Caco-2 (cell line): ENCODE results near the gene TCF7L2. TPM values are rescaled to one million over a fixed set of nuclear protein-coding genes. Genes with fewer than 3 reads are reported as not detected.

ENCODE experiments used
- BruUV-seq: library from RNA; stranded (reverse); fragments of 400-500 nt; replicated peaks from 2 replicates; lab custom pipeline; 2021; lab: Mats Ljungman, UMichigan
- CTCF ChIA-PET: fragments of 300-600 bp; sonication (Branson Sonifier 250); formaldehyde crosslinking; loops from one replicate; lab custom pipeline; 2022; ENCODE audit warnings: antibody characterized with exemption; lab: Charles Lee
- POLR2A ChIA-PET: fragments of 300-600 bp; sonication (Branson Sonifier 250); formaldehyde crosslinking; loops from one replicate; lab custom pipeline; 2022; ENCODE audit warnings: antibody characterized with exemption; lab: Charles Lee
- DNase-seq, 2 experiments: peaks; one replicate each; pipeline versions ENCODE4 v3.0.0 to v3.0.0-alpha.2; 2020 to 2022
- H3K27me3 ChIP-seq: replicated peaks from 2 replicates; pipeline ENCODE4 v1.6.0; 2011; ENCODE audit warnings: low read length; ENCODE audit not compliant: control insufficient read depth, insufficient read depth
- H3K36me3 ChIP-seq: 2 replicates; pipeline ENCODE4 v1.5.1; 2011; ENCODE audit warnings: low read length; ENCODE audit not compliant: control insufficient read depth, insufficient read depth
- H3K4me1 ChIP-seq: fragments of 250-450 bp; sonication (Bioruptor Pico); 2 replicates; pipeline ENCODE4 v1.5.1; 2020; ENCODE audit warnings: mild to moderate bottlenecking
- H3K4me3 ChIP-seq: 2 replicates; pipeline ENCODE4 v1.5.1; 2011; ENCODE audit warnings: low read depth, mild to moderate bottlenecking, control low read depth, low read length
- H3K9me3 ChIP-seq: fragments of 250-450 bp; sonication (Bioruptor Pico); 2 replicates; pipeline ENCODE4 v1.5.1; 2020; ENCODE audit warnings: mild to moderate bottlenecking, moderate library complexity
- H3K27ac Mint-ChIP-seq: one replicate; pipeline ENCODE4 v1.8.0; 2022; ENCODE audit warnings: mixed read lengths; ENCODE audit not compliant: unreplicated experiment
- H3K27me3 Mint-ChIP-seq: one replicate; pipeline ENCODE4 v1.8.0; 2022; ENCODE audit warnings: mixed read lengths; ENCODE audit not compliant: insufficient read depth, unreplicated experiment
- H3K36me3 Mint-ChIP-seq: one replicate; pipeline ENCODE4 v1.8.0; 2022; ENCODE audit warnings: mild to moderate bottlenecking, mixed read lengths; ENCODE audit not compliant: insufficient read depth, unreplicated experiment
- H3K4me1 Mint-ChIP-seq: one replicate; pipeline ENCODE4 v1.8.0; 2022; ENCODE audit warnings: low read depth, mixed read lengths; ENCODE audit not compliant: unreplicated experiment
- H3K4me3 Mint-ChIP-seq: one replicate; pipeline ENCODE4 v1.8.0; 2022; ENCODE audit warnings: mild to moderate bottlenecking, moderate library complexity, mixed read lengths; ENCODE audit not compliant: unreplicated experiment
- H3K9me3 Mint-ChIP-seq: one replicate; pipeline ENCODE4 v1.8.0; 2022; ENCODE audit warnings: mixed read lengths; ENCODE audit not compliant: unreplicated experiment
- intact Hi-C: fragments of 100-400 bp; cut with micrococcal nuclease; formaldehyde crosslinking; loops from one replicate; pipeline ENCODE4 v1.10.0; 2022; ENCODE audit not compliant: unreplicated experiment
- total RNA-seq: library from RNA; stranded (reverse); gene quantifications from 2 replicates; pipeline ENCODE4 v1.2.3, GENCODE V29; 2022
- TF ChIP-seq, protein P1 (sequence below), 2 experiments: fragments of 200-600 bp in 1 of 2; IDR thresholded peaks; 1 replicate in 1 of 2; 2 replicates in 1 of 2; pipeline versions ENCODE4 v1.5.1 to v1.8.0; 2011 to 2022; ENCODE audit warnings: antibody characterized with exemption in 1 of 2, control low read depth in 1 of 2, inconsistent platforms in 1 of 2, low read depth in 1 of 2, low read length in 1 of 2, mild to moderate bottlenecking in 1 of 2, moderate library complexity in 1 of 2; ENCODE audit not compliant: insufficient read depth in 1 of 2, severe bottlenecking in 1 of 2, unreplicated experiment in 1 of 2

TCF7L2 gene
- total RNA-seq, 1 experiment from 2014 or later = 45.4 TPM

- Mint-ChIP-seq H3K4me3 (no peak overlapping the region), H3K27me3 (no peaks in the 10 kb centered on the region), H3K36me3 (peaks cover 36% of the 10 kb centered on the region), H3K9me3 (no peaks in the 10 kb centered on the region), H3K27ac (no peak overlapping the region), H3K4me1 (peaks cover 14% of the 10 kb centered on the region)
- Histone ChIP-seq H3K4me1 (no peaks in the 10 kb centered on the region), H3K9me3 (no peaks in the 10 kb centered on the region), H3K27me3 (no peaks in the 10 kb centered on the region), H3K36me3 (no peaks in the 10 kb centered on the region; the same call in 1 of the 2 replicates), H3K4me3 (no peak overlapping the region)
- intact Hi-C loops = no loop called here
- DNase-seq = no peak
- TF ChIP-seq, protein P1, sequence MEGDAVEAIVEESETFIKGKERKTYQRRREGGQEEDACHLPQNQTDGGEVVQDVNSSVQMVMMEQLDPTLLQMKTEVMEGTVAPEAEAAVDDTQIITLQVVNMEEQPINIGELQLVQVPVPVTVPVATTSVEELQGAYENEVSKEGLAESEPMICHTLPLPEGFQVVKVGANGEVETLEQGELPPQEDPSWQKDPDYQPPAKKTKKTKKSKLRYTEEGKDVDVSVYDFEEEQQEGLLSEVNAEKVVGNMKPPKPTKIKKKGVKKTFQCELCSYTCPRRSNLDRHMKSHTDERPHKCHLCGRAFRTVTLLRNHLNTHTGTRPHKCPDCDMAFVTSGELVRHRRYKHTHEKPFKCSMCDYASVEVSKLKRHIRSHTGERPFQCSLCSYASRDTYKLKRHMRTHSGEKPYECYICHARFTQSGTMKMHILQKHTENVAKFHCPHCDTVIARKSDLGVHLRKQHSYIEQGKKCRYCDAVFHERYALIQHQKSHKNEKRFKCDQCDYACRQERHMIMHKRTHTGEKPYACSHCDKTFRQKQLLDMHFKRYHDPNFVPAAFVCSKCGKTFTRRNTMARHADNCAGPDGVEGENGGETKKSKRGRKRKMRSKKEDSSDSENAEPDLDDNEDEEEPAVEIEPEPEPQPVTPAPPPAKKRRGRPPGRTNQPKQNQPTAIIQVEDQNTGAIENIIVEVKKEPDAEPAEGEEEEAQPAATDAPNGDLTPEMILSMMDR (IDR thresholded peaks at IDR 0.05; ENCODE audit: insufficient read depth in 1 of 2, low read depth in 1 of 2, low read length in 1 of 2, severe bottlenecking in 1 of 2, unreplicated experiment in 1 of 2) = no peak
- BruUV-seq = no TSS peak
- POLR2A ChIA-PET = no interaction called here
- CTCF ChIA-PET = no interaction called here
Observed at GRCh38 chr10:113038985-113039384, 88.9 kb downstream of the TCF7L2 start.

- no peak for DNase-seq
- no peak overlapping the region for H3K4me3 Mint-ChIP-seq
- H3K27ac Mint-ChIP-seq = no peak overlapping the region
- peaks cover 37% of the 10 kb centered on the region for H3K36me3 Mint-ChIP-seq
- peaks cover 7% of the 10 kb centered on the region for H3K4me1 Mint-ChIP-seq
- Histone ChIP-seq H3K4me3 (no peak overlapping the region), H3K27me3 (no peaks in the 10 kb centered on the region), H3K36me3 (no peaks in the 10 kb centered on the region; the same call in none of the 2 replicates), H3K9me3 (no peaks in the 10 kb centered on the region), H3K4me1 (no peaks in the 10 kb centered on the region)
- TF ChIP-seq, protein P1 (IDR thresholded peaks at IDR 0.05; ENCODE audit: insufficient read depth in 1 of 2, low read depth in 1 of 2, low read length in 1 of 2, severe bottlenecking in 1 of 2, unreplicated experiment in 1 of 2) = no peak
- no peaks in the 10 kb centered on the region for H3K27me3 Mint-ChIP-seq
- ChIA-PET CTCF (no interaction called here), POLR2A (no interaction called here)
- intact Hi-C loops = no loop called here
- H3K9me3 Mint-ChIP-seq = no peaks in the 10 kb centered on the region
- BruUV-seq = no TSS peak
Observed at GRCh38 chr10:113041324-113041723, 91.3 kb downstream of the TCF7L2 start.

GRCh38 chr10:113041841-113042750, 92.0 kb downstream of the TCF7L2 start:
- H3K36me3 Mint-ChIP-seq = peaks cover 32% of the 10 kb centered on the region
- ChIA-PET CTCF (no interaction called here), POLR2A (no interaction called here)
- Histone ChIP-seq H3K4me1 (no peaks in the 10 kb centered on the region), H3K36me3 (no peaks in the 10 kb centered on the region; the same call in none of the 2 replicates), H3K27me3 (no peaks in the 10 kb centered on the region), H3K9me3 (no peaks in the 10 kb centered on the region), H3K4me3 (no peak overlapping the region)
- TF ChIP-seq, protein P1 (IDR thresholded peaks at IDR 0.05; ENCODE audit: insufficient read depth in 1 of 2, low read depth in 1 of 2, low read length in 1 of 2, severe bottlenecking in 1 of 2, unreplicated experiment in 1 of 2) = no peak
- H3K27me3 Mint-ChIP-seq = no peaks in the 10 kb centered on the region
- no peak overlapping the region for H3K4me3 Mint-ChIP-seq
- intact Hi-C loops = no loop called here
- H3K27ac Mint-ChIP-seq = no peak overlapping the region
- TSS peak; percentile 14 for BruUV-seq
- DNase-seq = no peak
- H3K4me1 Mint-ChIP-seq = peaks cover 7% of the 10 kb centered on the region
- no peaks in the 10 kb centered on the region for H3K9me3 Mint-ChIP-seq
